ENCODE measurements around the gene FHOD3.

GRCh38 chr18:36539674-36540231 lies 242.2 kb downstream of the FHOD3 start:
- no peak for TF ChIP-seq POLR2A (IDR thresholded peaks at IDR 0.05; ENCODE audit: low read depth, low read length)
- no peak for TF ChIP-seq TAF1 (IDR thresholded peaks at IDR 0.05; ENCODE audit: borderline replicate concordance, low read depth, low read length)
- no peak for TF ChIP-seq POLR2AphosphoS5 (IDR thresholded peaks at IDR 0.05; ENCODE audit: low read depth, low read length)

Data from GM12892 (cell line).